Fibroblast of mammary gland (primary cell): ENCODE data around the gene SLC12A1.

Experiments
- DNase-seq: peaks from one replicate; pipeline ENCODE4 v3.0.0-alpha.2; 2010; ENCODE audit warnings: low read depth
- H3K4me3 ChIP-seq: 2 replicates; pipeline ENCODE4 v1.5.1; 2011; ENCODE audit warnings: low read depth, mild to moderate bottlenecking, low read length, moderate library complexity; ENCODE audit not compliant: control insufficient read depth
- CTCF ChIP-seq: conservative IDR thresholded peaks from 2 replicates; pipeline ENCODE4 v1.5.1; 2011; ENCODE audit warnings: low read depth, low read length, inconsistent platforms; ENCODE audit not compliant: control insufficient read depth, insufficient read depth

Gene SLC12A1

GRCh38 chr15:48289628-48290027 lies 83.5 kb downstream of the SLC12A1 start:
- no peak for TF ChIP-seq CTCF

GRCh38 chr15:48292458-48292857 lies 86.4 kb downstream of the SLC12A1 start:
- H3K4me3 ChIP-seq = no peak overlapping the region
- no peak for TF ChIP-seq CTCF
- no peak for DNase-seq

More at GRCh38 chr15:48289628-48290027, 83.5 kb downstream of the SLC12A1 start:
- no peak overlapping the region for H3K4me3 ChIP-seq
- no peak for DNase-seq

GRCh38 chr15:48297668-48298067 lies 91.6 kb downstream of the SLC12A1 start:
- no peak for TF ChIP-seq CTCF
- no peak for DNase-seq
- no peak overlapping the region for H3K4me3 ChIP-seq

GRCh38 chr15:48298914-48299313 lies 92.8 kb downstream of the SLC12A1 start:
- no peak for TF ChIP-seq CTCF
- no peak for DNase-seq
- H3K4me3 ChIP-seq = no peak overlapping the region

- H3K4me3 ChIP-seq = no peak overlapping the region
- no peak for TF ChIP-seq CTCF
- no peak for DNase-seq
Observed at GRCh38 chr15:48300038-48300437, 93.9 kb downstream of the SLC12A1 start.

GRCh38 chr15:48304398-48304797 lies 98.3 kb downstream of the SLC12A1 start:
- DNase-seq = no peak
- TF ChIP-seq CTCF = no peak
- H3K4me3 ChIP-seq = no peak overlapping the region

GRCh38 chr15:48306639-48307038 lies 100.5 kb downstream of the SLC12A1 start:
- H3K4me3 ChIP-seq = no peak overlapping the region
- no peak for TF ChIP-seq CTCF
- no peak for DNase-seq
